Measurements from ENCODE around the gene ROCK2. TPM values are rescaled to one million over a fixed set of nuclear protein-coding genes. Genes with fewer than 3 reads are reported as not detected.

ROCK2 gene
- polyA plus RNA-seq, 2 of the 4 experiments (the other 2 are of a cell fraction): 34.0 to 38.7 TPM

GRCh38 chr2:11390399-11390658, 45.9 kb upstream of the ROCK2 start:
- no peak for DNase-seq (ENCODE audit: low read depth in 1 of 2, low spot score in 1 of 2)
- no peak for FAIRE-seq
- peak overlapping the region; percentile 54 for H3K4me2 ChIP-seq
- WGBS (ENCODE audit: missing lambda C conversion rate): 38% methylated on average over 5 of the region's 5 CpGs
- H3K4me1 ChIP-seq: peaks cover 91% of the 10 kb centered on the region
- POLR2A ChIA-PET: interaction anchor here (1.0 to 6.8 kb wide), 3 partner anchors 16 to 235 kb away, joined by 3 to 82 read pairs (median 14); partner anchors contain the start of gene ROCK2
- TF ChIP-seq E2F6 (IDR thresholded peaks at IDR 0.05; ENCODE audit: borderline replicate concordance, low read depth): peak; percentile 21; the same call in 1 of the 2 replicates
- TF ChIP-seq RCOR1 (IDR thresholded peaks at IDR 0.05; ENCODE audit: low read depth, low read length): no peak
- no peak for TF ChIP-seq JUNB (IDR thresholded peaks at IDR 0.05)
- TF ChIP-seq HMGXB4 (CRISPR knock-in tag; IDR thresholded peaks at IDR 0.05; ENCODE audit: borderline replicate concordance): 0 out of 2 replicates have a peak, but pooled peaks have one; percentile 66
- TF ChIP-seq BCL3 (IDR thresholded peaks at IDR 0.05): no peak
- TF ChIP-seq HOXA7 (CRISPR knock-in tag; IDR thresholded peaks at IDR 0.05): 0 out of 2 replicates have a peak, but pooled peaks have one; percentile 15
- CTCF ChIA-PET: interaction anchor here (0.9 to 9.7 kb wide), 12 partner anchors 9 to 258 kb away, joined by 3 to 55 read pairs (median 5); partner anchors contain the start of gene ROCK2
- no peaks in the 10 kb centered on the region for H3K9me3 ChIP-seq
- peak in 1 of 2 experiments; percentile 8; a peak in 1 of 6 replicates for ATAC-seq
- peak overlapping the region; percentile 86 to 92 for H3K27ac ChIP-seq
- H3K4me3 ChIP-seq: no peak overlapping the region

GRCh38 chr2:11389551-11390398, 45.3 kb upstream of the ROCK2 start:
- H3K4me1 ChIP-seq: peaks cover 89% of the 10 kb centered on the region
- peak; percentile 82 to 86 for ATAC-seq
- H3K4me2 ChIP-seq: peak overlapping the region; percentile 54
- H3K4me3 ChIP-seq: no peak overlapping the region
- no peaks in the 10 kb centered on the region for H3K9me3 ChIP-seq
- no peak for FAIRE-seq
- ChIA-PET POLR2A (interaction anchor here (0.8 to 6.8 kb wide), 4 partner anchors 15 to 234 kb away, joined by 3 to 82 read pairs (median 8); partner anchors contain the start of gene ROCK2), CTCF (interaction anchor here (0.9 to 9.7 kb wide), 12 partner anchors 9 to 257 kb away, joined by 3 to 55 read pairs (median 5); partner anchors contain the start of gene ROCK2)
- WGBS (ENCODE audit: missing lambda C conversion rate): 7% methylated on average over 18 of the region's 18 CpGs
- peak overlapping the region; percentile 86 to 92 for H3K27ac ChIP-seq
- DNase-seq (ENCODE audit: low read depth in 1 of 2, low spot score in 1 of 2): peak; percentile 98 to 99
- TF ChIP-seq NR3C1 (IDR thresholded peaks at IDR 0.05) (no peak), CBX8 (IDR thresholded peaks at IDR 0.05) (no peak), EHMT2 (IDR thresholded peaks at IDR 0.05; ENCODE audit: low read depth) (no peak), HOXB13 (CRISPR knock-in tag; IDR thresholded peaks at IDR 0.05; ENCODE audit: low read depth) (peak; percentile 53; the same call in 1 of the 2 replicates), ZNF302 (CRISPR knock-in tag; IDR thresholded peaks at IDR 0.05) (no peak), FOSL2 (IDR thresholded peaks at IDR 0.05) (peak; percentile 85), FOSL2 (CRISPR knock-in tag; IDR thresholded peaks at IDR 0.05) (peak; percentile 90), EHF (CRISPR knock-in tag; IDR thresholded peaks at IDR 0.05) (no peak), GATA3 (IDR thresholded peaks at IDR 0.05; ENCODE audit: borderline replicate concordance) (peak; percentile 98), MAFK (IDR thresholded peaks at IDR 0.05; ENCODE audit: partially characterized antibody) (peak; percentile 96), RARB (CRISPR knock-in tag; IDR thresholded peaks at IDR 0.05) (no peak), KDM1A (IDR thresholded peaks at IDR 0.05; ENCODE audit: low read depth) (no peak), SREBF2 (IDR thresholded peaks at IDR 0.05) (no peak), MYC (IDR thresholded peaks at IDR 0.05; ENCODE audit: borderline replicate concordance, low read length) (0 out of 2 replicates have a peak, but pooled peaks have one; percentile 20), BHLHE40 (IDR thresholded peaks at IDR 0.05; ENCODE audit: low read depth, low read length) (peak; percentile 0; the same call in 1 of the 2 replicates), NPAS2 (CRISPR knock-in tag; IDR thresholded peaks at IDR 0.05; ENCODE audit: borderline replicate concordance) (no peak), REST (IDR thresholded peaks at IDR 0.05) (no peak), JUNB (IDR thresholded peaks at IDR 0.05) (peak; percentile 91), CHD2 (IDR thresholded peaks at IDR 0.05; ENCODE audit: low read length, partially characterized antibody) (no peak), USF2 (IDR thresholded peaks at IDR 0.05) (peak; percentile 58; the same call in 1 of the 2 replicates), CHD4 (IDR thresholded peaks at IDR 0.05; ENCODE audit: borderline replicate concordance) (no peak; the same call in 1 of the 2 replicates)
